Effector memory CD4-positive, alpha-beta T cell (primary cell): ENCODE results near the gene UPF1.
A peak's percentile ranks its signal among the peaks of the same experiment; 100 is the strongest.

Source experiments
- DNase-seq, 3 donors: peaks; one replicate each; pipeline ENCODE4 v3.0.0-alpha.2; 2020
- H3K27ac ChIP-seq: 2 replicates; pipeline ENCODE4 v1.7.0; 2013; ENCODE audit warnings: mild to moderate bottlenecking, low read length, moderate library complexity; ENCODE audit not compliant: insufficient read depth, poor library complexity, severe bottlenecking
- H3K27me3 ChIP-seq: replicated peaks from 2 replicates; pipeline ENCODE4 v1.7.0; 2013; ENCODE audit warnings: mild to moderate bottlenecking, low read length; ENCODE audit not compliant: insufficient read depth, control insufficient read depth, poor library complexity, severe bottlenecking
- H3K36me3 ChIP-seq: 2 replicates; pipeline ENCODE4 v1.7.0; 2013; ENCODE audit warnings: mild to moderate bottlenecking, low read length, moderate library complexity; ENCODE audit not compliant: control insufficient read depth, insufficient read depth
- H3K4me1 ChIP-seq: 2 replicates; pipeline ENCODE4 v1.7.0; 2013; ENCODE audit warnings: low read length, mild to moderate bottlenecking; ENCODE audit not compliant: control insufficient read depth, insufficient read depth, poor library complexity, severe bottlenecking
- H3K4me3 ChIP-seq: 2 replicates; pipeline ENCODE4 v1.7.0; 2013; ENCODE audit warnings: low read length, low read depth, mild to moderate bottlenecking; ENCODE audit not compliant: insufficient read depth, poor library complexity, severe bottlenecking
- H3K9me3 ChIP-seq: 2 replicates; pipeline ENCODE4 v1.7.0; 2013; ENCODE audit warnings: mild to moderate bottlenecking, low read length, moderate library complexity; ENCODE audit not compliant: control insufficient read depth

The UPF1 gene

DNA sequence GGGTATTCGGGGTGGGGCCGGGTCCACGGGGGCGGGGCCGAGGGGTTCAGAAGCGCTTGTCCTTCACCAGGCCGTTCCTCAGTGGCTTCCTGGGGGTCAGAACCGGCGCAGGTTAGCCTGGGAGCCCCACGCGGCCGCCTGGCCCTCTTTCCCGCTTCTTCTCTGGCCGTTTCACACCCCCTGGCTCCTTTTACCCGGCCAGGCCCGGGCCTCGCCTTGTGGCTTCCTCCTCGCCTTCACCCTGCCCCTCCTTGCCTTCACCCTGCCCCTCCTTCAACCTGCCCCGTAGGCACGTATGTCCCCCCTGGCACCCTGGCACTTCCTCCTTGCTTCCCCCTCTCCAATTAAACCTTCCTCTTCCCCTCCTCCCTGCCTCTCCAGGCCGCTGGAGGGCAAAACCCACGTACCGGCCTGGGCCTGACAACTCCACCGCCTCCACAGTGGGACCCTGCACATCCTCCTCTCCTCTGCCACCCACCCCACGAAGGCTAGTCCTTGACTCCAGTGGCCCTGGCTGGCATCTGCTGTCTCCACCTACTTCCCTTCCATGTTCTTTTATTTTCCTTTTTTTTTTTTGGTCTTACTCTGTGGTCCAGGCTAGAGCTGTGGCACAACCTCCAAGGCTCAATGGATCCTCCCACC lies 38.9 kb downstream of the UPF1 start:
- no peak for DNase-seq
- peaks cover 25% of the 10 kb centered on the region for H3K36me3 ChIP-seq
- no peak overlapping the region for H3K27ac ChIP-seq
- no peak overlapping the region for H3K4me3 ChIP-seq
- H3K27me3 ChIP-seq, result peaks cover 3% of the 10 kb centered on the region
- H3K9me3 ChIP-seq, result no peaks in the 10 kb centered on the region
- peaks cover 11% of the 10 kb centered on the region for H3K4me1 ChIP-seq

GRCh38 chr19:18871543-18871942 lies 39.8 kb downstream of the UPF1 start:
- peaks cover 3% of the 10 kb centered on the region for H3K27me3 ChIP-seq
- H3K4me1 ChIP-seq, result peaks cover 11% of the 10 kb centered on the region
- no peaks in the 10 kb centered on the region for H3K9me3 ChIP-seq
- DNase-seq, result no peak
- no peak overlapping the region for H3K4me3 ChIP-seq
- peaks cover 18% of the 10 kb centered on the region for H3K36me3 ChIP-seq
- no peak overlapping the region for H3K27ac ChIP-seq

- no peak for DNase-seq
Observed at GRCh38 chr19:18875726-18876125, 44.0 kb downstream of the UPF1 start.

GRCh38 chr19:18876865-18877264 lies 45.1 kb downstream of the UPF1 start:
- no peaks in the 10 kb centered on the region for H3K4me1 ChIP-seq
- no peaks in the 10 kb centered on the region for H3K36me3 ChIP-seq
- no peak overlapping the region for H3K4me3 ChIP-seq
- no peaks in the 10 kb centered on the region for H3K9me3 ChIP-seq
- DNase-seq, result no peak
- H3K27ac ChIP-seq, result no peak overlapping the region
- H3K27me3 ChIP-seq, result no peaks in the 10 kb centered on the region

More at GRCh38 chr19:18875726-18876125, 44.0 kb downstream of the UPF1 start:
- no peaks in the 10 kb centered on the region for H3K9me3 ChIP-seq
- no peaks in the 10 kb centered on the region for H3K27me3 ChIP-seq
- peaks cover 1% of the 10 kb centered on the region for H3K4me1 ChIP-seq
- no peak overlapping the region for H3K4me3 ChIP-seq
- no peak overlapping the region for H3K27ac ChIP-seq
- H3K36me3 ChIP-seq, result no peaks in the 10 kb centered on the region

GRCh38 chr19:18878058-18878797 lies 46.5 kb downstream of the UPF1 start:
- Histone ChIP-seq H3K4me3 (no peak overlapping the region), H3K27ac (no peak overlapping the region), H3K4me1 (no peaks in the 10 kb centered on the region), H3K27me3 (no peaks in the 10 kb centered on the region), H3K9me3 (no peaks in the 10 kb centered on the region), H3K36me3 (no peaks in the 10 kb centered on the region)
- DNase-seq, result no peak

DNA sequence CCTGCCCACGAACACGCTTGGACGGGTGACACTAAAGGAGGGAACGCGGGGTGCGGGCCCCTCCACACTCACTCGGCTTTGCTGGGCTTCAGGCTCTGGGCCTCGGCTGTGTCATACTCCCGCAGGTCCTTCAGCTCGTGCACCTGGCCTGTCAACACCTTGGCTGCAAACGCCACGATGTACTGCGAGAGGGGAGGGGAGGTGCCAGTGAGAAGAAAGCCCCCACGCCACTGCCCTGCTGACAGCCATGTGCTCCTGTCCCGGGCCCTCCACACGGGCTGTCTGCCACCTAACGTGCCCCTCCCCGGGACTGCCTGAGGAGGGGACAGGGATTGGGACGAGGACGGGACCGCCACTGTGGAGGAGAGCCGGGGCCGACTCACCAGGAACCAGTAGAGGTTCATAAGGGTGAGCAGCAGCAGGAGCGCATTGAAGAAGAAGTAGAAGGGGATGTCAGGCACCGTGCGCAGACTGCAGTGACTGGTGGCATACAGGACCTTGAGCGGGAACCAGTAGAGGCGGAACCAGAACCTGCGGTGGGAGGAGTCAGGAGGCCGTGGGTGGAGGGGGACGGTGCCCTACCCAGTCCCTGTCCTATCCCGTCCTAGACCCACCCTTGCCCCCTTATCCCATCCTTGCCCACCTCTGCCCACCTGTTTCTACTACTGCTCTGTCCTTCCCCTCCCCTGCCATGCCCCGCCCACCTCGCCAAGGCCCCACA lies 47.3 kb downstream of the UPF1 start:
- H3K4me1 ChIP-seq, result no peaks in the 10 kb centered on the region
- no peak overlapping the region for H3K27ac ChIP-seq
- no peaks in the 10 kb centered on the region for H3K36me3 ChIP-seq
- no peaks in the 10 kb centered on the region for H3K9me3 ChIP-seq
- H3K27me3 ChIP-seq, result no peaks in the 10 kb centered on the region
- no peak for DNase-seq
- no peak overlapping the region for H3K4me3 ChIP-seq

- H3K9me3 ChIP-seq, result no peaks in the 10 kb centered on the region
- DNase-seq, result peak in 2 of 3 donors; percentile 20 to 22
- no peaks in the 10 kb centered on the region for H3K4me1 ChIP-seq
- H3K27ac ChIP-seq, result no peak overlapping the region
- no peak overlapping the region for H3K4me3 ChIP-seq
- H3K27me3 ChIP-seq, result no peaks in the 10 kb centered on the region
- H3K36me3 ChIP-seq, result no peaks in the 10 kb centered on the region
Observed at GRCh38 chr19:18879579-18880373, 48.0 kb downstream of the UPF1 start.

DNA sequence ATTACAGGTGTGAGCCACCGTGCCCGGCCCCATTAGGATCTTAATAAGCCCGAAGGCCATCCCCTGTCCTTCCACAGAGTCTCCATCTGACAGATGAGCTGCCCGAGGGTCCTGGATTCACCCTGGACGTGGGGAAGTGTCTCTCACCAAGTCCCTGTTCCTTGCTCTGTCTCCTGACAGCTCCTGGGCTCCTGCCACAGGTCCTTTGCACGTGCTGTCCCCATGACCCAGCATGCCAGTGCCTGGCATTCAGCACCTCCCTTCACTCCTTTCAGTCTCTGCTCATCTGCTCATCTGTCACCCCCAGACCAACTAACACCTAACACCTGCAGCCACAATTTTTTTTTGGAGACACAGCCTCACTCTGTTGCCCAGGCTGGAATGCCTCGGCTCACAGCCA lies 49.7 kb downstream of the UPF1 start:
- H3K4me1 ChIP-seq, result no peaks in the 10 kb centered on the region
- H3K36me3 ChIP-seq, result no peaks in the 10 kb centered on the region
- H3K9me3 ChIP-seq, result no peaks in the 10 kb centered on the region

GRCh38 chr19:18883526-18884304 lies 52.0 kb downstream of the UPF1 start:
- Histone ChIP-seq H3K4me3 (no peak overlapping the region), H3K9me3 (no peaks in the 10 kb centered on the region), H3K27me3 (no peaks in the 10 kb centered on the region), H3K4me1 (no peaks in the 10 kb centered on the region), H3K27ac (no peak overlapping the region), H3K36me3 (no peaks in the 10 kb centered on the region)
- DNase-seq, result no peak

More for the DNA sequence above, 49.7 kb downstream of the UPF1 start:
- Histone ChIP-seq H3K4me3 (no peak overlapping the region), H3K27me3 (no peaks in the 10 kb centered on the region), H3K27ac (no peak overlapping the region)
- no peak for DNase-seq
